GM19099 (cell line): ENCODE data around the gene KAT6B.

ENCODE experiments used
- POLR2A ChIP-seq: IDR thresholded peaks from 3 replicates; pipeline ENCODE4 v1.6.1; 2011; ENCODE audit warnings: low read depth; ENCODE audit not compliant: insufficient read length; ENCODE audit errors: extremely low read depth

The KAT6B gene

DNA sequence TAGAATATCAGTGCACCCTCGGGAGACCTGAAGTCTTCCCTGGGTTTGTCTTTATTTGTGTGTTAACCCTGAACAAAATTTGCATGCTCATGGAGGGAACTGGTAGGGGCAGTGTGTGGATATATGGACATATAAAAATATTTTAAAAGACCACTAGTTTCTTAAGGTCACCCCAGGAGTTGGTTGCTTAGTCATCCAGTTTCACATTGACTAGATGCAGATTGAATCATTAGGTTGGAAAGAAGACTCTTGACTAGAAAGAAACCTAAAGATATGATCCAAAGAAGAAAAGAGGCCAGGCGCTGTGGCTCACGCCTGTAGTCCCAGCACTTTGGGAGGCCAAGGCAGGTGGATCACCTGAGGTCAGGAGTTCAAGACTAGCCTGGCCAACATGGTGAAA is 137.1 kb downstream of the KAT6B start:
- TF ChIP-seq POLR2A: no peak

DNA sequence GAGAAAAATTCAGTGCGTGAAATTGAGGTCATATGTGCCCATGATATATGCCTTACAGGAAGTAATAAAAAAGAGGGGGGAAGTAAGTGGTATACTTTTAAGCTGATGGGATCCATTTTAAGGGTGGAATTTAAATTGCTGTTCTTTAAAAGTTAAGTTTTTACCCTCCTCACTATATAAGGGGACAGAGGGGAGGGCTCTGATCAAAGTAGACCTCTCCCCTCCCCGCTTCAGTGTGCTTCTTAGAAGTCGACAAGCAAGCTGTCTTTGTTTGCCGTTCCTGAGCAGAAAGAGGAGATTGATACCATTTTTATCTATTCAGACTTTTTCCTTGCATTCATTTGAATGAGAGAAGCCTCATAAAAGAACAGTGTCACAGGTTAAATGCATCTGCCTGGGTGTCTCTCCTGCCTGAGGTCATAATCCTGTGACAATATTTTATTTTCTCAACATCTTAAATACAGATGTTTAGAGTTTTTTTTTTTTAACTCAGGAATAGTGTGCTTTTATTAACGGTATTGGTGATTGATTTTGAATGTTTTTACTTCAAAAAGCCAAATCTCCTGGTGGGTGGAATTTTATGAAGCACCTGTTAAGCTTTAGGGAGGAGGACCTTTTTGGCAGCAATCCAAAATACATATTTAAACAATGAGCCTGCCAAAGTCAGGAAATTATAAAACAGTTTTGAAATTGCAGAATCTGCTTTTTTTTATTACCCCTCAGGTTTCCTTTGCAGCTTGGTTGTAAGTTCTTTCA is 141.7 kb downstream of the KAT6B start:
- no peak for TF ChIP-seq POLR2A

DNA sequence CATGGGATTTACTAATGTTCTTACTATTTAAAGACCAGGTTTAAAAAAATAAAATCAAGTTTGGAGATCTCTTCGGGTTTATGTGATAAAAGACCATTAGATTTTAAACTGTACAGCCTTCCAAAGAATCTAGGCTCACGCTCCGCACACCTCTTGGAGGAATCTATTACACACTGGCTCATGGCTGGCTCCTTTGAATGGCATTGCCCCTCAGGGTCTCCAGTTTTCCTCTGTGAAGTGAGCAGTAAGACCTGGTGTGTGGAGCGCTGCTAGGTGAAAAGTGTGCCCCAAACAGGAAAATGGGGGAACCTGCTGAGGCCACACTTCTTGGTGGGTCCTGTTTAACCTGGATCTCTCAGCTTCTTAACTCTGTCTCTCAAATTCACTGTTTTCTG is 142.3 kb downstream of the KAT6B start:
- no peak for TF ChIP-seq POLR2A

DNA sequence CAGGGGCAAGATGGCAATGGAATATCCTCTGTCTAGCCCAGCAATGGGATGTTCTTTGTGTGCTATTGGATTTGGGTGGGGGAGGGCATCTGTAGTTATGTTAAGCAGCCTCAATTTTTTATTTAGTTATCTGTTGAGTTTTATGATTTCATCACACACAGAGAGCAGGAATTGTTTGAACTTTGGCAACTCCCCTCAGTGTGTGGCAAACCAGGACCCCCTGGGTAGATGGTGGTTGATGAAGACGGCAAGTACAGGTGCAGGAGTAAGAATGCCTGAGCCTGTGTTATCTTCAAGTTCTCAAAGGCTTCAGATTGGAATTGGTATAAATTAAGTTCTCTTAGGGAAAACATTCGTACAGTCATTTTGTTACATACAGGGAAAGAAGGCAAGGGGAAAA is 142.7 kb downstream of the KAT6B start:
- no peak for TF ChIP-seq POLR2A

DNA sequence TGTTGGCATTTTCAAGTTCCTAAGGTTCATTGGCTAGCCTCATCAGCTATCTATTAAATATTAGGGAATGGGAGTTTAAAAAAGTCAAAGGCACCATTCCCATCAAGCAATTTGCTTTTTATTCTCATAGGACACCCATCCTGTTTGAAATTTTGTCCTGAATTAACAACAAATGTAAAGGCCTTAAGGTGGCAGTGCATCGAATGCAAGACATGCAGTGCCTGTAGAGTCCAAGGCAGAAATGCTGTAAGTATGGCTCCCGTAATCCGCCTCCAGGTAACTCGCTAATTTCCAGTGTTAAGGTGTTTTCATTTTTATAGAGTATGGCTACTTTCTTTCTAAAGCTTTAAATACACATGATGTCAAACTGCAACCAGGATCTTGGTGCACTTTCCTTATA is 143.1 kb downstream of the KAT6B start:
- TF ChIP-seq POLR2A: no peak

DNA sequence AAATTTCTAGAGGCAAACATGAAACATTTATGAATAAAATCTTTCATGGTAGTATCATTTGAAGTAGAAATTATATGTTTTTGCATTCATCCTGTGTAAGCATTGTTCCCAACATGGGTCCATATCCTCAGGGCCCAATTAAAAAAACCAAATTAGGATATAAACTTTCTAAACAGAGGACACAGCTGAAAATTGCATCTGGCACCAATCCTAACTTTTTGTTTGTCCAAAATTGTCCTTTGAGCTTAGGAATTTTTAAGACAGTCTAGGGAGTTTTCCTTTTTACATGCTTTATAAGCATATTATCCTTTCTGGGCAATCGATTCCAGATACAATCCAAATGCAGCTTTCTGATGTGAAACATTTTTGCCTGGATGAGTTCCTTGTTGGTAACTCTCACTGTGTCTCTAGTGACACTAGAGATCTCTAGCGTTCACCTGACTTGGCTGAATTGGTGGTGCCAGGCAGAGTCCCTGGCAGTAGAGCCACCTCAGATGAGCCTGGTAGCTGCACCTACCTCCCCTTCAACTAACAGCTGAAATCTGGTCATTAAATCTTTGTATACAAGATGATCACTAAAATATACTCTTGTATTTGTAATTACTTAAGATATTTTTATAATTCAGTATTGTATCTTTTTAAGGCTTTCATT is 147.5 kb downstream of the KAT6B start:
- no peak for TF ChIP-seq POLR2A

DNA sequence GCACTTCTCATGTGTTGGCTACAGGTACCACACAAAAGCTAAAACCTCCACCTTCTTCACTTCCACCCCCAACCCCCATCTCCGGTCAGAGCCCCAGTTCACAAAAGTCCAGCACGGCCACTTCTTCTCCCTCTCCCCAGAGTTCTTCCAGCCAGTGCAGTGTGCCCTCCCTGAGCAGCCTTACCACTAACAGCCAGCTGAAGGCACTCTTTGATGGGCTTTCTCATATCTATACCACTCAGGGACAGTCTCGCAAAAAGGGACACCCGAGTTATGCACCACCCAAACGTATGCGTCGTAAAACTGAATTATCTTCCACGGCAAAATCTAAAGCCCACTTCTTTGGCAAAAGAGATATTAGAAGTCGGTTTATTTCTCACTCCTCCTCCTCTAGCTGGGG is 149.4 kb downstream of the KAT6B start:
- TF ChIP-seq POLR2A: no peak

DNA sequence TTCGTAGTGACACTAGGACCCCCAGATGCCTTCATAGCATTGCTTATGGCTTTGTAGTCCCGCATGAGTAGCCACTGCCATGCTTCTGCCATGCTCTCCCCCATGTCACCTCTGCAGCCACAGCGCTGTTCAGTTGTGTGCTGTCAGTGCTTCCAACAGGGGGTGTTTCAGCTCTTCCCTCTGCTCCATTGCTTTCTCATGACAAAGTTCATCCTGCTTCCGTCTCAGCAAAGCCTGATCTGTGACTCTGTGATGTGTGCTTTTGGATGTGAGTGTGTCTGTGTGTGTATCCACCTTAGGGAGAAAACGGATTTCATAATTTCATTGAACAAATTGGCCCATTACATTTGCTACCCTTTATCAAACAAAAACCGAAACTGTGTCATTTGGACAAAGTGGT is 150.2 kb downstream of the KAT6B start:
- no peak for TF ChIP-seq POLR2A

DNA sequence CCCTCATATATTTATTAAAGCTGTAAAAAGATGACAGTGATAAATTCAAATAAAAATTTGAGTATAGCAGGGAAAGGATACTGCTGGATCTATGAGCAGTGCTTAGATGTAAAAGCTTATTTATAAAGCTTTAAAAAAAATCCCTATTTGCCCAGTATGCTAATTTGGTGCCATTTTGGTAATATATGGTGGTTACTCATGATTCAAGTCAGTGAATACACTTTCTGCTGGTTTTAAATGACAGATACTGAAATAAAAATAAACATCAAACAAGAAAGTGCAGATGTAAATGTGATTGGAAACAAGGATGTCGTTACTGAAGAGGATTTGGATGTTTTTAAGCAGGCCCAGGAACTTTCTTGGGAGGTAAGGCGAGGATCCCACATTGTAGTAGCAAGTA is 150.7 kb downstream of the KAT6B start:
- no peak for TF ChIP-seq POLR2A

DNA sequence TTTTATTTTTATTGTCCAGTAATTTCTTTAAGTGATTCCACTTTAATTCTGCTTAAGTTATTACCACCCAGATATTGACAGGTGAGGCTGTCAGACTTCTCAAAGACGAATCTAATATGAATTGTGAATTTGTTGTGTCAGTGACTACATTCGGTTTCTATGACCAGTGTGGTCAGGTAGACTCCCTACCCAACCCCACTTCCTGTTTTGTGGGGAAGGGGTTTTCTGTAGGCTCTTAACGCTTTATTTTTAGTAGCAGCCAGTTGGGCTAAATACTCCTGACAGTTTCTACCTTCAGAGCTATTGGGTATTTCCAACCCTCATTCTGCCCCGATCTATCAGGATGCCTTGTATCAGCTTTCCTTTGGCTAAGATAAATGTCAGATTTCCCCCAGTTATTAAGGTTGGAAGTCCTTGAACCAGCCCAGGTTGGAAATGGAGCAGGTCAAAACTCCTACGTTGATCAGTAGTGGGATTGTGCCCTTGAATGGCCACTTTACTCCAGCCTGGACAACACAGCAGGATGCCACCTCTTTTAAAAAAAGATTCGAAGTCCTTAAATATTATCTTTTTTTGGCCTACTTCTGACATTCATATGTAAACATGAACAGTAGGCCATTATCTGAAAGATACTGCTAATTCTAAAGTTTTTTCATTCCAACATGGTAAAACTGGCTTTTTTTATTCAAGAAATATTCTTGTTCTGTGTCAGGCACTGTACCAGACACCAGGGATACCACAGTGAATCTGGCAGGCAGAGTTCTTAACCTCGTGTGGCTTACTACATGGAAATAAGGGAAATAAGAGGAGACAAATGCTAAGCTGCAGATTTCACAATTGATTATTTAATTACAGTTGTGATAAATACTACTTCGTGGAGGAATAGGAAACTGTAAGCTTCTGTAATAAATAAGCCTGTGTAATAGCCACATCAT is 151.8 kb downstream of the KAT6B start:
- no peak for TF ChIP-seq POLR2A

DNA sequence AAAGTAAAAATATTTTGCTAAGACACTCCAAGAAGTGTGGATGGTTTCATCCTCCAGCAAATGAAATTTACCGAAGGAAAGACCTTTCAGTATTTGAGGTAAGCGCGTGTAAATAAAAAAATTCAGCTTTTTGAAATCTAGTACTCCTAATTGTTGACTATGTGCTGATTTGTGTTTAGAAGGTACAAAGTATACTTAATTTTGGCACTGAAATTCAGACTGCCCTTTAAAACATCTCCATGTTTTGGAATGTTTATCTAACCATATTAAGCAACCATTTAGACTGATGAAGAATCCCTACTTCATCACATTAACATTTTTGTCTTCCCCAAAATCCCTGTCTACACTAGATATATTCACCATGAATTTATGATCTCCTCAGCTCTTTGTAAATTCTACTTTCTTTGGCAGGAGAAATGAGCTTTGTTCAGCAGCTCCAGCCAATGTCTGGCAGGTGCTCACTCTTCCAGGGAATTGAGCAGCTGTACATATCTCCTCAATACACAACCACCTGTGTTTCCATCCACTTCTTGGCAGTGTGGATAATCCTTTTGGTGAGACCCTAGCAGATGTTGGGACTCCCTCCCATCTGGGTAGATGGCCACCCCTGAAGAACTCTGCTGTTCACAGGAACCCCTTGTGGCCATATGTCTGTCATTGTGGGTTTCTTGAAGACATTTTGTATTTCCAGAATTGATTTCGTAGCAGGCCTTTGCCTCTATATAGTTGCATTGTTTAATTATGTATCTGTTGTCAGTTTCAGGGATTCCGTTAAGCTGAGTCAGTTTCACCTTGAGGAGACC is 155.6 kb downstream of the KAT6B start:
- no peak for TF ChIP-seq POLR2A

DNA sequence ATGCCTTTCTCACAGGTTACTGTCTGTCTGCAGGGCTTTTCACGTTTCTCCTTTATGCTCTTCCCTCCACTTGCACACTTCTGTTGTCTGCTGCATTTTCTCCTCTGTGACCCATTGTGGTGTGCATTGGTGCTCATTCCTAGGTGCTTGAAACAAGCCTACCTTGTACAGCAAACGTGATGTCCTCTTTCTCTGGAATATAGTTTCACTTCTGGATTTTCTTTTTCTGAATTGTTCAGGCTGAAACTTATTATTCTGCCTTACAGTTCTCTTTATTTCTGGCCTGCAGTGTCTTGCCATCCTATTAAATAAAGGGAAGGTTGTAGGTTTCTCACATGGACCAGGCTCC is 156.2 kb downstream of the KAT6B start:
- TF ChIP-seq POLR2A: no peak

DNA sequence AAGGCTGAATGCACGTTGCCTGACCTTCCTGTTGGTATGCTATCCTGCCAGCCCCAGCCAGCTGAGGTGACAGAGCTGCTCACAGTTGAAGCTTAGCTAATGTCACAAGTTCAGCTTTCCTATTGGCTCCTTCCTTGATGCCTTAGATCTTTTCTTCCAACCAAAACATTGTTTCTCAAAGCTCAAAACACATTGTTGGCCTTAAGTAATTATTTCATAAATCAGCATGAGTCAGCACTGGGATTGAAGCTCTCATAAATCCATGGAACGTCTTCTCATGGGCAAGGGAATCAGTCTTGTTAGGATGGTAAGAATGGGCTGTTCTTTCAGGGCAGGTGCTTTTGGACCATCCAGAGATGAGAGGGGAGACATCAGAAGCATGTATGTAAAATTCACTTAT is 157.0 kb downstream of the KAT6B start:
- no peak for TF ChIP-seq POLR2A

DNA sequence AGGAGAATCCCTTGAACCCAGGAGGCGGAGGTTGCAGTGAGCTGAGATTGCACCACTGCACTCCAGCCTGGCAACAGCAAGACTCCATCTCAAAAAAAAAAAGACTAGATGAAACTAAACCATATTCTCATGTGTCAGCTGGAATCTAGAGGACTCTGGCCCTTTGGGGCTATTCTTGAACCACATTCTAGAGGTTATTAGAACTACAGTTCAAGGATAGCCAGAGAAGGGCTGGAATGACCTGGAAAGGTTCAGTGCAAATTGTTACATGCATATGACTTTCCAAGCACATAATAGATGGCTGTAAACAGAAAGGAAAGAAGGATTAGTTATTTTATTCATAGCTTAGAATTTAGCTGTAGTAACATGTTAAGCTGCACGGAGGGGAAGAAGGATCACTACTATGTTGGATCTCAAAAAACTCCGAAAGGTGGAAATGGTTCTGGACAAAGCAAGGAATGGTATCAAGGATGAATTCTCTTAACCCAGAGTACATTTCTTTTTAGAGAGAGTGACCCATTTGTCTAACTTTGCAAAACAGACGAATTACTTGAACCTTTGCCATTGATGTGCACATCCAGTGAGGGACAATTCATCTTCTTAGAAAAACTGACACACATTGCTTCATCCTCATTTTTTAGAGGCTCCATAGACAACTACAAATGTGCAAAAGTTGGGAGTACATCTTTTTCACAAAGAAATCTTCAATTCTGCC is 161.1 kb downstream of the KAT6B start:
- no peak for TF ChIP-seq POLR2A
